GM06990 (cell line): Measurements from ENCODE around the gene FERMT2.

ENCODE experiments used
- DNase-seq: peaks from one replicate; pipeline ENCODE4 v3.0.0-alpha.2; 2011; ENCODE audit not compliant: insufficient read length; ENCODE audit errors: extremely low read depth
- H3K27me3 ChIP-seq: replicated peaks from 2 replicates; pipeline ENCODE4 v1.6.0; 2011; ENCODE audit warnings: low read length; ENCODE audit not compliant: control insufficient read depth, insufficient read depth
- H3K36me3 ChIP-seq: 2 replicates; pipeline ENCODE4 v1.5.1; 2011; ENCODE audit warnings: low read length; ENCODE audit not compliant: control insufficient read depth, insufficient read depth
- H3K4me3 ChIP-seq: replicated peaks from 2 replicates; pipeline ENCODE4 v1.5.1; 2011; ENCODE audit warnings: low read depth, mild to moderate bottlenecking, control low read depth, low read length
- TF ChIP-seq, protein P1 (sequence below): IDR thresholded peaks from 2 replicates; pipeline ENCODE4 v1.5.1; 2011; ENCODE audit warnings: low read length, control low read depth, mild to moderate bottlenecking, inconsistent platforms; ENCODE audit not compliant: insufficient read depth, poor library complexity, severe bottlenecking

Gene FERMT2

GRCh38 chr14:52848626-52849025 lies 102.2 kb downstream of the FERMT2 start:
- no peaks in the 10 kb centered on the region for H3K36me3 ChIP-seq

GRCh38 chr14:52846591-52846990 lies 104.3 kb downstream of the FERMT2 start:
- no peaks in the 10 kb centered on the region for H3K36me3 ChIP-seq
- DNase-seq: no peak
- no peak overlapping the region for H3K4me3 ChIP-seq
- TF ChIP-seq, protein P1, sequence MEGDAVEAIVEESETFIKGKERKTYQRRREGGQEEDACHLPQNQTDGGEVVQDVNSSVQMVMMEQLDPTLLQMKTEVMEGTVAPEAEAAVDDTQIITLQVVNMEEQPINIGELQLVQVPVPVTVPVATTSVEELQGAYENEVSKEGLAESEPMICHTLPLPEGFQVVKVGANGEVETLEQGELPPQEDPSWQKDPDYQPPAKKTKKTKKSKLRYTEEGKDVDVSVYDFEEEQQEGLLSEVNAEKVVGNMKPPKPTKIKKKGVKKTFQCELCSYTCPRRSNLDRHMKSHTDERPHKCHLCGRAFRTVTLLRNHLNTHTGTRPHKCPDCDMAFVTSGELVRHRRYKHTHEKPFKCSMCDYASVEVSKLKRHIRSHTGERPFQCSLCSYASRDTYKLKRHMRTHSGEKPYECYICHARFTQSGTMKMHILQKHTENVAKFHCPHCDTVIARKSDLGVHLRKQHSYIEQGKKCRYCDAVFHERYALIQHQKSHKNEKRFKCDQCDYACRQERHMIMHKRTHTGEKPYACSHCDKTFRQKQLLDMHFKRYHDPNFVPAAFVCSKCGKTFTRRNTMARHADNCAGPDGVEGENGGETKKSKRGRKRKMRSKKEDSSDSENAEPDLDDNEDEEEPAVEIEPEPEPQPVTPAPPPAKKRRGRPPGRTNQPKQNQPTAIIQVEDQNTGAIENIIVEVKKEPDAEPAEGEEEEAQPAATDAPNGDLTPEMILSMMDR: no peak
- no peaks in the 10 kb centered on the region for H3K27me3 ChIP-seq

More at GRCh38 chr14:52848626-52849025, 102.2 kb downstream of the FERMT2 start:
- H3K27me3 ChIP-seq: no peaks in the 10 kb centered on the region
- no peak overlapping the region for H3K4me3 ChIP-seq
- TF ChIP-seq, protein P1: no peak
- no peak for DNase-seq

- H3K4me3 ChIP-seq: no peak overlapping the region
- no peak for DNase-seq
- H3K36me3 ChIP-seq: no peaks in the 10 kb centered on the region
- TF ChIP-seq, protein P1: no peak
- no peaks in the 10 kb centered on the region for H3K27me3 ChIP-seq
These were observed 105.8 kb downstream of the FERMT2 start for GRCh38 chr14:52845081-52845480.

- H3K27me3 ChIP-seq: no peaks in the 10 kb centered on the region
- no peaks in the 10 kb centered on the region for H3K36me3 ChIP-seq
- TF ChIP-seq, protein P1: no peak
- DNase-seq: no peak
- no peak overlapping the region for H3K4me3 ChIP-seq
These were observed 106.4 kb downstream of the FERMT2 start for GRCh38 chr14:52844262-52845060.

DNA sequence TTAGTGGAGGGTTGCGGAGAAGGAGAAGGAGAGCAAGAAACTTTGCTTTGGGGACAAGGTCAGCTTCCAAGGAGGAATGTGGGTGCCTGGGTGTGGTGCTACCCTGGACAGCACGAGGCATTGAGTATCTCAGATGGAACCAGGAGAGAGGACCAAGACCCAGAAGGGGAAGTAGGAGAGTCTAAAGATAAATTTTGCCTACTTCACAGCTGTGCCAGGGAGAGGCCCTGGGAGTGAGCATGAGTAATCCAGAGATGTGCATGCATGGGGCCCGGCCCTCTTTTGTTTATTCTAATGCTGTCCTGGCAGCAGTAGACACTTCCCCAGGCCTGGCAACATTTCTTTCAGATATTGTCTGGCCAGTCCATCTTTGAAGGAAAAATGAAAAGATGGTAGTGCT lies 110.0 kb downstream of the FERMT2 start:
- no peak overlapping the region for H3K4me3 ChIP-seq
- H3K27me3 ChIP-seq: no peaks in the 10 kb centered on the region
- DNase-seq: no peak
- TF ChIP-seq, protein P1: no peak
- no peaks in the 10 kb centered on the region for H3K36me3 ChIP-seq
